Neural cell (in vitro differentiated cells): Measurements from ENCODE around the gene MXRA8. TPM values are rescaled to one million over a fixed set of nuclear protein-coding genes. Genes with fewer than 3 reads are reported as not detected.

Experiments used
- polyA plus RNA-seq: library from polyadenylated mRNA; depleted of rRNA; stranded (reverse); fragments of >200 nt; gene quantifications from 2 replicates; pipeline ENCODE4 v1.2.3, GENCODE V29; 2014

MXRA8 gene
- polyA plus RNA-seq, 1 donor from 2014 or later, result 1.7 TPM

Other genes starting within 250 kb of the MXRA8 start
- 31.5 and 52.6 TPM in 2 replicates for gene C1orf159, start 242.5 kb downstream of the MXRA8 start, polyA plus RNA-seq
- not detected in 2 replicates for gene TTLL10, start 184.7 kb downstream of the MXRA8 start, polyA plus RNA-seq
- gene TNFRSF18, start 152.0 kb downstream of the MXRA8 start, polyA plus RNA-seq, result not detected in 2 replicates
- gene TNFRSF4, start 144.4 kb downstream of the MXRA8 start, polyA plus RNA-seq, result 0.66 TPM in 1 of 2 replicates, not detected in the other
- gene SDF4, start 126.6 kb downstream of the MXRA8 start, polyA plus RNA-seq, result 91.2 and 114 TPM in 2 replicates
- gene B3GALT6, start 126.3 kb downstream of the MXRA8 start, polyA plus RNA-seq, result 46.5 and 52.6 TPM in 2 replicates
- 0.74 TPM in 1 of 2 replicates, not detected in the other for gene C1QTNF12, start 111.8 kb downstream of the MXRA8 start, polyA plus RNA-seq
- 76.5 and 79.7 TPM in 2 replicates for gene UBE2J2, start 84.7 kb downstream of the MXRA8 start, polyA plus RNA-seq
- 9.8 and 16.0 TPM in 2 replicates for gene SCNN1D, start 78.1 kb downstream of the MXRA8 start, polyA plus RNA-seq
- gene ACAP3, start 50.6 kb downstream of the MXRA8 start, polyA plus RNA-seq, result 186 and 230 TPM in 2 replicates
- 25.0 and 36.8 TPM in 2 replicates for gene PUSL1, start 50.0 kb downstream of the MXRA8 start, polyA plus RNA-seq
- 131 and 132 TPM in 2 replicates for gene INTS11, start 33.9 kb downstream of the MXRA8 start, polyA plus RNA-seq
- gene CPTP, start 33.8 kb downstream of the MXRA8 start, polyA plus RNA-seq, result 9.9 and 13.3 TPM in 2 replicates
- 1.0 and 1.2 TPM in 2 replicates for gene TAS1R3, start 27.3 kb downstream of the MXRA8 start, polyA plus RNA-seq
- gene DVL1, start 9.1 kb downstream of the MXRA8 start, polyA plus RNA-seq, result 100 and 102 TPM in 2 replicates
- 104 and 119 TPM in 2 replicates for gene AURKAIP1, start 16.7 kb upstream of the MXRA8 start, polyA plus RNA-seq
- 696 and 734 TPM in 2 replicates for gene CCNL2, start 40.8 kb upstream of the MXRA8 start, polyA plus RNA-seq
- 168 and 204 TPM in 2 replicates for gene MRPL20, start 48.7 kb upstream of the MXRA8 start, polyA plus RNA-seq
- gene ANKRD65, start 62.7 kb upstream of the MXRA8 start, polyA plus RNA-seq, result 0.28 TPM in 1 of 2 replicates, not detected in the other
- 0.88 and 1.4 TPM in 2 replicates for gene VWA1, start 77.1 kb upstream of the MXRA8 start, polyA plus RNA-seq
- gene ATAD3C, start 91.1 kb upstream of the MXRA8 start, polyA plus RNA-seq, result not detected in 2 replicates
- 51.3 and 57.2 TPM in 2 replicates for gene ATAD3B, start 113.2 kb upstream of the MXRA8 start, polyA plus RNA-seq
- gene ATAD3A, start 153.6 kb upstream of the MXRA8 start, polyA plus RNA-seq, result 30.3 and 42.7 TPM in 2 replicates
- 46.7 and 52.1 TPM in 2 replicates for gene TMEM240, start 182.1 kb upstream of the MXRA8 start, polyA plus RNA-seq
- gene SSU72, start 216.3 kb upstream of the MXRA8 start, polyA plus RNA-seq, result 56.2 and 66.3 TPM in 2 replicates
- 4.5 and 6.2 TPM in 2 replicates for gene FNDC10, start 241.6 kb upstream of the MXRA8 start, polyA plus RNA-seq